GM12801 (cell line): ENCODE measurements around the gene NEUROD2.

ENCODE experiments used
- TF ChIP-seq, protein P1 (sequence below): IDR thresholded peaks from one replicate; pipeline ENCODE4 v1.5.1; 2011; ENCODE audit warnings: control low read depth; ENCODE audit not compliant: insufficient read length; ENCODE audit errors: extremely low read depth

NEUROD2 gene

DNA sequence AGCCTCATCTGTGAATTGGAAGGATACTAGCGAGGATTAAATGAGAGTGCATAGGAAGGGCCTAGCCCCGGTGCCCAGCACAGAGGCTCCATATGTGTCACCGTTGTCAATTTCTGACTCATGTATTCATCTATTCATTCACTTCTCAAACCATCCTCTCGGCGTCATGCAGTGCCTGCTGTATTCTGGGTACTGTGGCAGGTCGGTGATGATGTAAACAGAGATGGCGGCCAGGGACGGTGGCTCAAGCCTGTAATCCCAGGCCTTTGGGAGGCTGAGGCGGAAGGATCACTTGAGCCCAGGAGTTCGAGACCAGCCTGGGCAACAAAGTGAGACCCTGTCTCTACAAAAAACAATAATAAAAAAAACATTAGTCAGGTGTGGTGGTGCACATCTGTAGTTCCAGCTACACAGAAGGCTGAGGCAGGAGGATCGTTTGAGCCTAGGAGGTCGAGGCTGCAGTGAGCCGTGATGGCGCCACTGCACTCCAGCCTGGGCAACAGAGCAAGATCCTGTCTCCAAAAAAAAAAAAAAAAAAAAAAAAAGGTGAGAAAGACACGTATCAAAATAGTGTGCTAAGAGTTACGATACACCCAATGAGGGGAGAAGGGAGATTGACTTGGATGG lies 14.8 kb upstream of the NEUROD2 start:
- TF ChIP-seq, protein P1, sequence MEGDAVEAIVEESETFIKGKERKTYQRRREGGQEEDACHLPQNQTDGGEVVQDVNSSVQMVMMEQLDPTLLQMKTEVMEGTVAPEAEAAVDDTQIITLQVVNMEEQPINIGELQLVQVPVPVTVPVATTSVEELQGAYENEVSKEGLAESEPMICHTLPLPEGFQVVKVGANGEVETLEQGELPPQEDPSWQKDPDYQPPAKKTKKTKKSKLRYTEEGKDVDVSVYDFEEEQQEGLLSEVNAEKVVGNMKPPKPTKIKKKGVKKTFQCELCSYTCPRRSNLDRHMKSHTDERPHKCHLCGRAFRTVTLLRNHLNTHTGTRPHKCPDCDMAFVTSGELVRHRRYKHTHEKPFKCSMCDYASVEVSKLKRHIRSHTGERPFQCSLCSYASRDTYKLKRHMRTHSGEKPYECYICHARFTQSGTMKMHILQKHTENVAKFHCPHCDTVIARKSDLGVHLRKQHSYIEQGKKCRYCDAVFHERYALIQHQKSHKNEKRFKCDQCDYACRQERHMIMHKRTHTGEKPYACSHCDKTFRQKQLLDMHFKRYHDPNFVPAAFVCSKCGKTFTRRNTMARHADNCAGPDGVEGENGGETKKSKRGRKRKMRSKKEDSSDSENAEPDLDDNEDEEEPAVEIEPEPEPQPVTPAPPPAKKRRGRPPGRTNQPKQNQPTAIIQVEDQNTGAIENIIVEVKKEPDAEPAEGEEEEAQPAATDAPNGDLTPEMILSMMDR, result no peak

DNA sequence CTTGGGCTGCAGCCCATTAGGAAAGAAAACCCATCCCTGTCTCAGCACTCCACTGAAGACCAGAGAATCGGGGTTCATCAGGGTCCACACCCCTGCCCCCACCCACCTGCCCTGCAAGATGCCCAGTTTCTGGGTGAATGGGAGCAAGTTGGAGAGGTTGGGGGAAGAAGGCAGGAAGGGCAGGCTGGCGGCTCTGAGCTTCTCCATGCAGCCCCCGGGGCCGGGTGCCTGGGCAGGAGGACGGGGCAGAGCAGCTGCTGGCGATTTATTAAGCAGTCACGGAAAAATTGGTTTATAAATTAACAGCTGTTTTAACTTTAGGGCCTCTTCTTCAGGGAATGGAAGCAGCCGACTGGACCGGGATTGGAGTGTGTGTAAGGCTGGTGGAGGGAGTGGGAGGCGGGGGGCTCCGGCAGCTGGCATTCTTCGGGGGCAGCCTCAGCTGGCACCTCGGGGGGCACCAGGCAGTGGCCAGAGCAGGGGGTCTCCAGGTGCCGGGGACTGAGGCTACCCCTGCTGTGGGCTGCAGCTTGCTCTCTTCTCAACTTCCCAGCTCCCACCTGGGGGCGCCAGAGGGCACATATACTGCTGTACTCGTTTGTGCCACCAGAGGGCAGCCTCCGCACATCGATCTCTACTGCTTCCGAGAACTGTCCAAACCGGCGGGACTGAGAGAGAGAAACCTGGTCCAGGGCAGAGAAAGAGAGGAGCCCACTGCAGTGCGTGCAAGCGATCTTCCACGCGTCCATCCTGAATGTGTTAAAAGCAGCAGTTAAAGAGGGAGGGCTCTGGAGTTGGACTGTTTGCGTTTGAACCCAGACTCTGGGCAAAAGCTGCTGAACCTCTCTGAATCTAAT lies 14.0 kb upstream of the NEUROD2 start:
- TF ChIP-seq, protein P1, result peak; percentile 100

DNA sequence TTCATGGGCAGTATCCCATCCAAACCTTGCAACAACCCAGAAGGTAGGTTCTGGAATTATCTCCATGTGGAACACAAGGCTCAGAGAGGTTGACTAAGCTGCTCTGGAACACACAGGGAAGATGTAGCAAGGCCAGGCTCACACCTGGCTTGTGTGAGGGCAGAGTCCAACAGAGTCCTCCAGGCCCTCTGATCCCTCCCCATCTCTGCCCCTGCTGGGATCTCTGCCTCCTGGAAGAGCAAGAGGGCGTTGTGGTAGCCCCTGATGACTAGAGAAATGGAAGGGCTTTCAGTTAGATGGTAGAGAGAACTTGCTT lies 12.0 kb upstream of the NEUROD2 start:
- TF ChIP-seq, protein P1, result no peak

- TF ChIP-seq, protein P1, result no peak
Measured at GRCh38 chr17:39618956-39619785, 11.5 kb upstream of the NEUROD2 start.

DNA sequence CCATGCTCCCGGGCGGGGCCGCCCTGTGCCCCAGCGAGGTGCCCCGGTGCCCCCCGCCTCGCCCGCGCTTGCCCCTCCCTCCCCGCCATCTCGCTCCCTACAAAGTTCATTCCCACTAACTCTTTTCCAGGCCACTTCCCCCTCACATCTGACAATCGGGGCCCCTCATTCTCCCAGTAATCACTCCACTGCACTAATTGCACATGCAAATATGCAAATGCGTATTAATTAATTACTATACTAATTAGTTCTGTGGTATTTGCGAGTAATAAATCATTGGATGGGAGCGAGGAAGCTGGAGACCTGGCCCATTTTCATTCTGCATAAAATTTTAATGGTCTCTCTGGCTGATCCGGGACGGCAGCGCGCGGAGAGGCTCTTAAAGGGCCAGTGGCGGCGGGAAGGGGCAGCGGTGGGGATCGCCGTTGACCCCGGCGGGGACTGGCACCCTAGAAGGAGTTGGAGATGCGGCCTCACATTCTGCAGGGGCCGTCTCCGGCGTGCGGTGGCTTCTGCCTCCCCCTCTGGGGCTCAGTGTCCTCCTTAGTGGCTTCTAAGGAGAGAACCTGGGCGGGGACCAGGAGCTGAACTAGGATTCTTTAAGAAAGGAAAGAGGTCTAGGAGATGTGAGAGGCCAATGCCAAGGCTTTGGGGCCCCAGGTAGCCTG lies 10.7 kb upstream of the NEUROD2 start:
- TF ChIP-seq, protein P1, result no peak

- TF ChIP-seq, protein P1, result no peak
Measured at GRCh38 chr17:39617446-39618245, 9.9 kb upstream of the NEUROD2 start.
